Lower lobe of right lung (tissue), 2 donors: ENCODE data around the gene ITGA7. TPM values are rescaled to one million over a fixed set of nuclear protein-coding genes. Genes with fewer than 3 reads are reported as not detected.

ENCODE experiments used
- ATAC-seq, 2 donors: fragments of 200-7000 bp; cut with Tn5 transposase; one replicate each; pipeline ENCODE4 v1.9.1; 2020 to 2022; ENCODE audit warnings: mild to moderate bottlenecking in 2 of 2, moderate library complexity in 2 of 2
- DNase-seq: peaks from one replicate; pipeline ENCODE4 v3.0.0-alpha.2; 2020
- H3K27ac ChIP-seq: fragments of 200-600 bp; one replicate; pipeline ENCODE4 v1.8.0; 2022
- H3K27me3 ChIP-seq: fragments of 200-600 bp; one replicate; pipeline ENCODE4 v1.8.0; 2022; ENCODE audit warnings: low read depth
- H3K36me3 ChIP-seq: fragments of 200-600 bp; one replicate; pipeline ENCODE4 v1.8.0; 2022; ENCODE audit warnings: mild to moderate bottlenecking
- H3K4me1 ChIP-seq: fragments of 200-600 bp; one replicate; pipeline ENCODE4 v1.8.0; 2022
- H3K4me3 ChIP-seq: fragments of 200-600 bp; one replicate; pipeline ENCODE4 v1.8.0; 2022; ENCODE audit warnings: mild to moderate bottlenecking
- H3K9me3 ChIP-seq: fragments of 200-600 bp; one replicate; pipeline ENCODE4 v1.8.0; 2022
- CTCF ChIP-seq: fragments of 200-600 bp; IDR thresholded peaks from one replicate; pipeline ENCODE4 v1.8.0; 2022; ENCODE audit warnings: antibody characterized with exemption, mild to moderate bottlenecking
- intact Hi-C: fragments of 100-400 bp; cut with DNase I; formaldehyde crosslinking; loops from one replicate; pipeline ENCODE4 v1.11.0; 2022
- total RNA-seq: library from RNA; stranded (reverse); fragmentation: NEBNext Ultra II Directional; extraction: Animal tissue kit (Norgen Biotek cat#: 25700); gene quantifications from one replicate; pipeline ENCODE4 v1.2.1, GENCODE V29; 2021
- donor health status: DM: no; HTN: yes; CAD: no; lungs with severe emphysema.

ITGA7 gene
- total RNA-seq, 1 donor from 2014 or later, result 17.5 TPM

DNA sequence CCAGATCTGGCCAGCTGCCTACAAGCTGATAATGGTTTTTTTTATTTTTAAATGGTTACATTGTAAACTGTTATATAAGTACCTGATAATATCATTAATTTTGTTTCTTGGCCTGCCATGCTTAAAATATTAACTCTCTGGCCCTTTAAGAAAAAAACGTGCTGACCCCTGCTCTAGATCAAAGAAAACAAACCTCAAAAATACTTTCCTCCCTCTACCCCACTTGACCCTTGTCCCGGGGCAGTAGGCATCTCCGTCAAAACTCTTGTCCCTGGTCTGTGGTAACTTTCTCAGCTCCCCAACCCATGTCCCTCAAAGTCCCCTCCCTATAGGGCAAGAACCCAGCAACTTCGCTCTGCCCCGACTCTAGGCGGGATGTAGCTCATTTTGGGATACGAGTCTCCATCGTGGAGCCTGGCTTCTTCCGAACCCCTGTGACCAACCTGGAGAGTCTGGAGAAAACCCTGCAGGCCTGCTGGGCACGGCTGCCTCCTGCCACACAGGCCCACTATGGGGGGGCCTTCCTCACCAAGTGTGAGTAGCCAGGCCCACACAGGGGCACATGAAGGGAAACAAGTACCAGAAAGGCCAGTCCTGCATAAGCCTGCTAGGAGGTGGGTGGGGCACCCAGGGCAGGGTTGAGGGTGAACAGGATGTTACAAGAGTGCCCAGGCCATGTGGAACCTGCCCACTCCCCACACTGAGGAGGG lies 16.0 kb upstream of the ITGA7 start:
- Histone ChIP-seq H3K4me3 (no peak overlapping the region), H3K9me3 (no peaks in the 10 kb centered on the region), H3K4me1 (peaks cover 57% of the 10 kb centered on the region), H3K27me3 (no peaks in the 10 kb centered on the region), H3K36me3 (peaks cover 60% of the 10 kb centered on the region), H3K27ac (no peak overlapping the region)
- ATAC-seq (no peak), DNase-seq (no peak)
- intact Hi-C loops, result no loop called here
- no peak for TF ChIP-seq CTCF

- no peak overlapping the region for H3K4me3 ChIP-seq
- H3K27me3 ChIP-seq, result no peaks in the 10 kb centered on the region
- no peaks in the 10 kb centered on the region for H3K9me3 ChIP-seq
- H3K27ac ChIP-seq, result no peak overlapping the region
- no peak for TF ChIP-seq CTCF
- peaks cover 65% of the 10 kb centered on the region for H3K36me3 ChIP-seq
- DNase-seq, result no peak
- intact Hi-C loops, result no loop called here
- ATAC-seq, result no peak
- peaks cover 63% of the 10 kb centered on the region for H3K4me1 ChIP-seq
Measured at GRCh38 chr12:55722948-55723347, 15.2 kb upstream of the ITGA7 start.

DNA sequence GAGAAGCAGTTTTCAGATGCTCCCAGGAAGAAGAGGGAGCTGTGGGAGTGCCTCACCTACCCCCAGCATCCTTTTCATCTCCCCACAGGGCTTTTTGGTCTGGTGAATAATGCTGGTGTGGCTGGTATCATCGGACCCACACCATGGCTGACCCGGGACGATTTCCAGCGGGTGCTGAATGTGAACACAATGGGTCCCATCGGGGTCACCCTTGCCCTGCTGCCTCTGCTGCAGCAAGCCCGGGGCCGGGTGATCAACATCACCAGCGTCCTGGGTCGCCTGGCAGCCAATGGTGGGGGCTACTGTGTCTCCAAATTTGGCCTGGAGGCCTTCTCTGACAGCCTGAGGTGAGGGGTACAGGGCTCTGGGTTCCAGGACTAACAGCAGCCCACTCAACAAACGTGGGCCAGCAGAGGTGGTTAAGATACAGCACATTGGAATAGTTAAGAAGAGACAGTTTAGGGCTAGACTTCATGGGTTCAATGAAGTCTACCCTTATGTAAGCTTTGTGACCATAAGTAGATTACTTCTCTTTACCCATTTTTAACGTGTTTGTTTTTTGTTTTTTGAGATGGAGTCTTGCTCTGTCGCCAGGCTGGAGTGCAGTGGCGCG lies 14.0 kb upstream of the ITGA7 start:
- Histone ChIP-seq H3K9me3 (no peaks in the 10 kb centered on the region), H3K27me3 (no peaks in the 10 kb centered on the region), H3K4me3 (no peak overlapping the region), H3K4me1 (peaks cover 65% of the 10 kb centered on the region), H3K36me3 (peaks cover 58% of the 10 kb centered on the region), H3K27ac (peak overlapping the region; percentile 26)
- intact Hi-C loops, result no loop called here
- DNase-seq (no peak), ATAC-seq (no peak)
- TF ChIP-seq CTCF, result no peak

- Histone ChIP-seq H3K36me3 (peaks cover 51% of the 10 kb centered on the region), H3K4me3 (no peak overlapping the region), H3K9me3 (no peaks in the 10 kb centered on the region), H3K27ac (peak overlapping the region; percentile 26), H3K27me3 (no peaks in the 10 kb centered on the region), H3K4me1 (peaks cover 62% of the 10 kb centered on the region)
- ATAC-seq, result peak; percentile 59 to 64
- TF ChIP-seq CTCF, result peak; percentile 50
- intact Hi-C loops, result no loop called here
- DNase-seq, result peak; percentile 72
Measured at GRCh38 chr12:55720894-55721444, 13.3 kb upstream of the ITGA7 start.

- H3K36me3 ChIP-seq, result peaks cover 43% of the 10 kb centered on the region
- peaks cover 64% of the 10 kb centered on the region for H3K4me1 ChIP-seq
- H3K4me3 ChIP-seq, result no peak within 1 kb of the TSS
- peak within 1 kb of the TSS; percentile 44 for H3K27ac ChIP-seq
- ATAC-seq, result peak in 1 of 2 donors; percentile 4
- TF ChIP-seq CTCF, result no peak
- no peak for DNase-seq
- intact Hi-C loops, result no loop called here
- no peaks in the 10 kb centered on the region for H3K27me3 ChIP-seq
- H3K9me3 ChIP-seq, result no peaks in the 10 kb centered on the region
Measured at GRCh38 chr12:55720071-55720564, 12.4 kb upstream of the ITGA7 start, which contains the start of gene RDH5. TSS of gene RDH5 (plus strand) at chr12:55720393. CDS start at chr12:55721185, 792 bp downstream.
